ENCODE measurements around the gene CST7. TPM values are rescaled to one million over a fixed set of nuclear protein-coding genes. Genes with fewer than 3 reads are reported as not detected.

Gene CST7
- total and polyA plus RNA-seq, 10 of the 15 experiments (the other 5 are each of a cell fraction or from before 2014, with no cell fraction given), result 0.69 TPM; not detected in 9

DNA sequence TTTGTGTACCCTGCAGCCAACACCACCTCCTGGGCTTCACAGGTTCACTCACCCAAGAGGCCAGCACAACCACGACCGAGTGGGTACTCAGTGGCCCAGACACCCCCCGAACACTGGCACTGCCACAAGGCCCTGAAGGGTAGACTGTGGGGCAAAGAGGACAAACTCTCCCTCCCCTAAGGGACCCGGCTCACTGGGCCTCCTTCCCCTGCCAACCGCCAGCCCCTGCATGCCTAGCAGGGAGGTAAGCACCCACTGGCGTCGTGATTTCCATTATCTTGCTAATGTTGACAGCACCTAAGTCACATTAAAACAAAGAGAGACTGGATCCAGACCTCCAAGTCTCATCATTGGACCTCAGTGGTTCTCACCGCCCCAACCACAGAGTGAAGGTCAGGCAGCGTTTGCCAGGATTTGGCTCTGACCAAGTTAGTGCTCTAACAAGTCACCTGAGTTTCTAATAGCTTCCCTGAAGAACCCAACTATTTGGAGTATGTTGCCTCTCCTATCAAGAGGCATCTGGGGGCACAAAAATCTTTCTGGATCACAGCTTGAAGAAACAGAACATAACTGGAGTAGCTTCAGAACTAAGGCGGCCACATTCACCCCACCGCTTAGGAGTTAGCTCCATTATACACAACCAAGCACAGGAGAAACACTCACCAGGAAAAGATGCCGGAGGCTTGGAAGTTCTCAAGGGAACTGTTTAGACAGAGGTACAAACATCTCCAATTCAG is 57.5 kb downstream of the CST7 start:
- no peak overlapping the region for H3K27ac ChIP-seq (ENCODE audit: control insufficient read depth, insufficient read depth)
- in situ Hi-C loops (cut with MboI), result no loop called here
- WGBS (ENCODE audit: insufficient coverage, insufficient replicate concordance, low lambda C conversion rate, missing lambda C conversion rate), result 82% methylated on average over 12 of the region's 12 CpGs
- ChIA-PET RAD21 (ENCODE audit: unreplicated experiment) (interaction anchor here (1.4 kb wide), 1 partner anchor 59 kb away, joined by 3 read pairs; no protein-coding TSS in a partner anchor), POLR2A (no interaction called here), CTCF (interaction anchor here (0.7 to 3.0 kb wide), 3 partner anchors 13 to 172 kb away, joined by 3 to 9 read pairs (median 3); partner anchors contain the start of gene ACSS1), SMC1A (ENCODE audit: uncharacterized antibody, unreplicated experiment) (interaction anchor here (1.1 kb wide), 1 partner anchor 13 kb away, joined by 3 read pairs; no protein-coding TSS in a partner anchor)
- ATAC-seq (no peak), FAIRE-seq (no peak), DNase-seq (ENCODE audit: low read depth, low spot score) (no peak)
- BruUV-seq (replicated peaks), result TSS peak; percentile 75
- no peaks in the 10 kb centered on the region for H4K20me1 ChIP-seq (ENCODE audit: control insufficient read depth, insufficient read depth)
- no peaks in the 10 kb centered on the region for H3K27me3 ChIP-seq (replicated peaks in 1 of 2; ENCODE audit: control insufficient read depth in 2 of 2, insufficient read depth in 2 of 2, low read length in 1 of 2)
- H3K9me3 ChIP-seq (replicated peaks; ENCODE audit: control insufficient read depth, insufficient read depth, low read length), result no peaks in the 10 kb centered on the region
- no peak overlapping the region for H3K9ac ChIP-seq (ENCODE audit: control insufficient read depth, insufficient read depth, low read length)
- TF ChIP-seq, protein P1, sequence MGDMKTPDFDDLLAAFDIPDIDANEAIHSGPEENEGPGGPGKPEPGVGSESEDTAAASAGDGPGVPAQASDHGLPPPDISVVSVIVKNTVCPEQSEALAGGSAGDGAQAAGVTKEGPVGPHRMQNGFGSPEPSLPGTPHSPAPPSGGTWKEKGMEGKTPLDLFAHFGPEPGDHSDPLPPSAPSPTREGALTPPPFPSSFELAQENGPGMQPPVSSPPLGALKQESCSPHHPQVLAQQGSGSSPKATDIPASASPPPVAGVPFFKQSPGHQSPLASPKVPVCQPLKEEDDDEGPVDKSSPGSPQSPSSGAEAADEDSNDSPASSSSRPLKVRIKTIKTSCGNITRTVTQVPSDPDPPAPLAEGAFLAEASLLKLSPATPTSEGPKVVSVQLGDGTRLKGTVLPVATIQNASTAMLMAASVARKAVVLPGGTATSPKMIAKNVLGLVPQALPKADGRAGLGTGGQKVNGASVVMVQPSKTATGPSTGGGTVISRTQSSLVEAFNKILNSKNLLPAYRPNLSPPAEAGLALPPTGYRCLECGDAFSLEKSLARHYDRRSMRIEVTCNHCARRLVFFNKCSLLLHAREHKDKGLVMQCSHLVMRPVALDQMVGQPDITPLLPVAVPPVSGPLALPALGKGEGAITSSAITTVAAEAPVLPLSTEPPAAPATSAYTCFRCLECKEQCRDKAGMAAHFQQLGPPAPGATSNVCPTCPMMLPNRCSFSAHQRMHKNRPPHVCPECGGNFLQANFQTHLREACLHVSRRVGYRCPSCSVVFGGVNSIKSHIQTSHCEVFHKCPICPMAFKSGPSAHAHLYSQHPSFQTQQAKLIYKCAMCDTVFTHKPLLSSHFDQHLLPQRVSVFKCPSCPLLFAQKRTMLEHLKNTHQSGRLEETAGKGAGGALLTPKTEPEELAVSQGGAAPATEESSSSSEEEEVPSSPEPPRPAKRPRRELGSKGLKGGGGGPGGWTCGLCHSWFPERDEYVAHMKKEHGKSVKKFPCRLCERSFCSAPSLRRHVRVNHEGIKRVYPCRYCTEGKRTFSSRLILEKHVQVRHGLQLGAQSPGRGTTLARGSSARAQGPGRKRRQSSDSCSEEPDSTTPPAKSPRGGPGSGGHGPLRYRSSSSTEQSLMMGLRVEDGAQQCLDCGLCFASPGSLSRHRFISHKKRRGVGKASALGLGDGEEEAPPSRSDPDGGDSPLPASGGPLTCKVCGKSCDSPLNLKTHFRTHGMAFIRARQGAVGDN (IDR thresholded peaks at IDR 0.05), result no peak
- no peak for TF ChIP-seq EP300 (IDR thresholded peaks at IDR 0.05; ENCODE audit: borderline replicate concordance in 1 of 2, control insufficient read depth in 1 of 2, low read depth in 2 of 2, low read length in 2 of 2)
- TF ChIP-seq MEF2A (IDR thresholded peaks at IDR 0.05; ENCODE audit: insufficient read depth, low read depth, low read length), result no peak
- TF ChIP-seq, protein P2, sequence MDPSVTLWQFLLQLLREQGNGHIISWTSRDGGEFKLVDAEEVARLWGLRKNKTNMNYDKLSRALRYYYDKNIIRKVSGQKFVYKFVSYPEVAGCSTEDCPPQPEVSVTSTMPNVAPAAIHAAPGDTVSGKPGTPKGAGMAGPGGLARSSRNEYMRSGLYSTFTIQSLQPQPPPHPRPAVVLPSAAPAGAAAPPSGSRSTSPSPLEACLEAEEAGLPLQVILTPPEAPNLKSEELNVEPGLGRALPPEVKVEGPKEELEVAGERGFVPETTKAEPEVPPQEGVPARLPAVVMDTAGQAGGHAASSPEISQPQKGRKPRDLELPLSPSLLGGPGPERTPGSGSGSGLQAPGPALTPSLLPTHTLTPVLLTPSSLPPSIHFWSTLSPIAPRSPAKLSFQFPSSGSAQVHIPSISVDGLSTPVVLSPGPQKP (IDR thresholded peaks at IDR 0.05; ENCODE audit: low read depth, low read length), result no peak
- no peak overlapping the region for H3K4me3 ChIP-seq
- H3K4me1 ChIP-seq (ENCODE audit: control insufficient read depth, insufficient read depth, low read length), result no peaks in the 10 kb centered on the region
- H3K4me2 ChIP-seq (ENCODE audit: control insufficient read depth, insufficient read depth), result no peak overlapping the region
- H2AFZ ChIP-seq (ENCODE audit: control insufficient read depth, low read depth, low read length), result no peak overlapping the region
- peaks cover 6 to 13% of the 10 kb centered on the region in 2 experiments; a peak in 3 of 4 replicates for H3K36me3 ChIP-seq (ENCODE audit: control insufficient read depth in 2 of 2, insufficient read depth in 2 of 2, low read length in 1 of 2)
- H3K79me2 ChIP-seq (ENCODE audit: control insufficient read depth, insufficient read depth, low read length), result no peaks in the 10 kb centered on the region
- intact Hi-C loops (cut with micrococcal nuclease; ENCODE audit: unreplicated experiment), result no loop called here
